Esophagus (tissue), 2 donors: Measurements from ENCODE around the gene PAF1. TPM values are rescaled to one million over a fixed set of nuclear protein-coding genes. Genes with fewer than 3 reads are reported as not detected.

Source experiments
- H3K27ac ChIP-seq, 2 donors: one replicate each; pipeline ENCODE4 v1.5.1; 2013; ENCODE audit warnings: low read depth in 2 of 2, mild to moderate bottlenecking in 2 of 2, inconsistent platforms in 1 of 2, low read length in 1 of 2, moderate library complexity in 1 of 2
- H3K27me3 ChIP-seq, 2 donors: one replicate each; pipeline ENCODE4 v1.6.1; 2013; ENCODE audit warnings: low read length in 2 of 2, control low read depth in 1 of 2, mild to moderate bottlenecking in 1 of 2; ENCODE audit not compliant: insufficient read depth in 2 of 2, control insufficient read depth in 1 of 2
- H3K36me3 ChIP-seq, 2 donors: one replicate each; pipeline ENCODE4 v1.6.1; 2013; ENCODE audit warnings: low read length in 1 of 2; ENCODE audit not compliant: control insufficient read depth in 2 of 2, insufficient read depth in 2 of 2
- H3K4me1 ChIP-seq, 2 donors: one replicate each; pipeline ENCODE4 v1.6.1; 2013; ENCODE audit warnings: low read length in 1 of 2; ENCODE audit not compliant: control insufficient read depth in 2 of 2, insufficient read depth in 2 of 2
- H3K4me3 ChIP-seq, 2 donors: one replicate each; pipeline ENCODE4 v1.5.1; 2013; ENCODE audit warnings: low read length in 2 of 2, mild to moderate bottlenecking in 2 of 2, low read depth in 1 of 2, moderate library complexity in 1 of 2
- H3K9me3 ChIP-seq, 2 donors: one replicate each; pipeline ENCODE4 v1.6.1; 2013; ENCODE audit warnings: mild to moderate bottlenecking in 2 of 2, low read depth in 1 of 2, low read length in 1 of 2, moderate library complexity in 1 of 2; ENCODE audit not compliant: control insufficient read depth in 2 of 2, insufficient read depth in 1 of 2
- WGBS, 2 donors: extraction: QIAGEN DNeasy Blood & Tissue Kit; methylation state at CpG; one replicate each; pipeline ENCODE4 v1.1.7; 2013; 5-methylcytosine and 5-hydroxymethylcytosine counted together
- polyA plus RNA-seq, 2 donors: library from polyadenylated mRNA; stranded (reverse); fragments of 200-250 nt; gene quantifications; one replicate each; pipeline ENCODE4 v1.2.3, GENCODE V29; 2013
- donor health status: healthy with polysubstance abuse.
- donor health status: Bipolar disorder and iron deficiency.

The PAF1 gene
- polyA plus RNA-seq, 2 donors, result 41.8 to 43.0 TPM

GRCh38 chr19:39405958-39406655, 15.2 kb upstream of the PAF1 start:
- H3K36me3 ChIP-seq, result peaks cover 7 to 11% of the 10 kb centered on the region in 2 donors
- peaks cover 0 to 17% of the 10 kb centered on the region in 2 donors for H3K4me1 ChIP-seq
- WGBS, 2 donors, result 9 to 10% methylated on average over 22 of the region's 22 CpGs

GRCh38 chr19:39405261-39405957, 14.5 kb upstream of the PAF1 start:
- peak overlapping the region; percentile 99 to 100 for H3K27ac ChIP-seq
- H3K9me3 ChIP-seq, result no peaks in the 10 kb centered on the region
- peak overlapping the region; percentile 15 to 94 for H3K4me3 ChIP-seq
- peaks cover 7 to 11% of the 10 kb centered on the region in 2 donors for H3K36me3 ChIP-seq
- WGBS, 2 donors, result 82 to 88% methylated on average over 17 of the region's 17 CpGs
- H3K27me3 ChIP-seq, result no peaks in the 10 kb centered on the region
- H3K4me1 ChIP-seq, result peaks cover 0 to 13% of the 10 kb centered on the region in 2 donors

More at GRCh38 chr19:39405958-39406655, 15.2 kb upstream of the PAF1 start:
- Histone ChIP-seq H3K9me3 (no peaks in the 10 kb centered on the region), H3K27me3 (no peaks in the 10 kb centered on the region), H3K4me3 (peak overlapping the region; percentile 52 to 94), H3K27ac (peak overlapping the region; percentile 99 to 100)

- peak overlapping the region; percentile 97 to 100 for H3K27ac ChIP-seq
- H3K36me3 ChIP-seq, result peaks cover 7 to 14% of the 10 kb centered on the region in 2 donors
- H3K9me3 ChIP-seq, result no peaks in the 10 kb centered on the region
- H3K4me3 ChIP-seq, result peak overlapping the region; percentile 43 to 47
- H3K4me1 ChIP-seq, result peaks cover 2 to 17% of the 10 kb centered on the region in 2 donors
- no peaks in the 10 kb centered on the region for H3K27me3 ChIP-seq
- WGBS, 2 donors, result 1 to 5% methylated on average over 43 of the region's 43 CpGs
These were observed 12.7 kb upstream of the PAF1 start for GRCh38 chr19:39403331-39404312.

GRCh38 chr19:39402346-39403300, 11.7 kb upstream of the PAF1 start:
- no peaks in the 10 kb centered on the region for H3K9me3 ChIP-seq
- peak overlapping the region; percentile 43 to 47 for H3K4me3 ChIP-seq
- whole genome bisulfite sequencing, 2 donors, result 1 to 2% methylated on average over 56 to 59 of the region's 59 CpGs
- peak overlapping the region; percentile 97 to 100 for H3K27ac ChIP-seq
- peaks cover under 1 to 4% of the 10 kb centered on the region in 2 donors for H3K36me3 ChIP-seq
- peaks cover 5 to 26% of the 10 kb centered on the region in 2 donors for H3K4me1 ChIP-seq
- H3K27me3 ChIP-seq, result no peaks in the 10 kb centered on the region

GRCh38 chr19:39401549-39402345, 10.8 kb upstream of the PAF1 start:
- peaks cover 5 to 29% of the 10 kb centered on the region in 2 donors for H3K4me1 ChIP-seq

GRCh38 chr19:39401070-39401548, 10.2 kb upstream of the PAF1 start:
- H3K27me3 ChIP-seq, result no peaks in the 10 kb centered on the region
- peaks cover 0 to 4% of the 10 kb centered on the region in 2 donors for H3K36me3 ChIP-seq
- H3K4me1 ChIP-seq, result peaks cover 5 to 29% of the 10 kb centered on the region in 2 donors
- WGBS, 2 donors, result 33 to 54% methylated on average over 4 of the region's 4 CpGs
- H3K4me3 ChIP-seq, result no peak overlapping the region
- H3K27ac ChIP-seq, result peak overlapping the region; percentile 97 to 100
- H3K9me3 ChIP-seq, result no peaks in the 10 kb centered on the region

More at GRCh38 chr19:39401549-39402345, 10.8 kb upstream of the PAF1 start:
- H3K36me3 ChIP-seq, result peaks cover 0 to 4% of the 10 kb centered on the region in 2 donors
- 40 to 44% methylated on average over 25 of the region's 25 CpGs for WGBS, 2 donors
- peak overlapping the region in 1 of 2 donors; percentile 47 for H3K4me3 ChIP-seq
- H3K27me3 ChIP-seq, result no peaks in the 10 kb centered on the region
- H3K9me3 ChIP-seq, result no peaks in the 10 kb centered on the region
- peak overlapping the region; percentile 97 to 100 for H3K27ac ChIP-seq

- peaks cover 5 to 29% of the 10 kb centered on the region in 2 donors for H3K4me1 ChIP-seq
- peaks cover 0 to 4% of the 10 kb centered on the region in 2 donors for H3K36me3 ChIP-seq
- 83 to 84% methylated on average over 4 of the region's 4 CpGs for WGBS, 2 donors
- no peaks in the 10 kb centered on the region for H3K27me3 ChIP-seq
- H3K9me3 ChIP-seq, result no peaks in the 10 kb centered on the region
- no peak overlapping the region for H3K4me3 ChIP-seq
- peak overlapping the region in 1 of 2 donors; percentile 78 for H3K27ac ChIP-seq
These were observed 9.2 kb upstream of the PAF1 start for GRCh38 chr19:39400061-39400460.

- Histone ChIP-seq H3K4me3 (no peak overlapping the region), H3K9me3 (no peaks in the 10 kb centered on the region), H3K36me3 (peaks cover 0 to 4% of the 10 kb centered on the region in 2 donors), H3K27me3 (no peaks in the 10 kb centered on the region), H3K27ac (peak overlapping the region in 1 of 2 donors; percentile 78), H3K4me1 (peaks cover 5 to 29% of the 10 kb centered on the region in 2 donors)
- 94 to 95% methylated on average over 4 of the region's 4 CpGs for WGBS, 2 donors
These were observed 8.8 kb upstream of the PAF1 start for GRCh38 chr19:39399668-39400050.
